ENCODE measurements around the gene SLC10A6.

SLC10A6 gene

DNA sequence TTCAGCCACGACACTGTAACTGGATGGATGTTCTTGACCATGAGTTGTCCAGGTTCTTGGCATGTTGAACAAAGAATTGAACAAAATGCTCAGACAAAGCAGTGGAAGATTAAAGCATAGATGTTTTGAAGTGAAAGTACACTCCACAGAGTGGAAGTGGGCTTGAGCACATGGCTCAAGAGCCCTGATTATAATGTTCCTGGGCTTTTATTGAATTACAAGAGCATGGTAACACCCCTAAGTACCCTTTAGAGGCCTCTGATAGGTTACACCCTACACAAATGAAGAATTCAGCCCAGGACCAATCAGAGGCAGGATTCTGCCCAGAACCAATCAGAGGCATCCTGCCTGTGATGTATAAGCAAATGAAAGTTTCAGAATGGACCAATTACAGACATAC, 33.5 kb downstream of the SLC10A6 start:
- TF ChIP-seq, protein P1, sequence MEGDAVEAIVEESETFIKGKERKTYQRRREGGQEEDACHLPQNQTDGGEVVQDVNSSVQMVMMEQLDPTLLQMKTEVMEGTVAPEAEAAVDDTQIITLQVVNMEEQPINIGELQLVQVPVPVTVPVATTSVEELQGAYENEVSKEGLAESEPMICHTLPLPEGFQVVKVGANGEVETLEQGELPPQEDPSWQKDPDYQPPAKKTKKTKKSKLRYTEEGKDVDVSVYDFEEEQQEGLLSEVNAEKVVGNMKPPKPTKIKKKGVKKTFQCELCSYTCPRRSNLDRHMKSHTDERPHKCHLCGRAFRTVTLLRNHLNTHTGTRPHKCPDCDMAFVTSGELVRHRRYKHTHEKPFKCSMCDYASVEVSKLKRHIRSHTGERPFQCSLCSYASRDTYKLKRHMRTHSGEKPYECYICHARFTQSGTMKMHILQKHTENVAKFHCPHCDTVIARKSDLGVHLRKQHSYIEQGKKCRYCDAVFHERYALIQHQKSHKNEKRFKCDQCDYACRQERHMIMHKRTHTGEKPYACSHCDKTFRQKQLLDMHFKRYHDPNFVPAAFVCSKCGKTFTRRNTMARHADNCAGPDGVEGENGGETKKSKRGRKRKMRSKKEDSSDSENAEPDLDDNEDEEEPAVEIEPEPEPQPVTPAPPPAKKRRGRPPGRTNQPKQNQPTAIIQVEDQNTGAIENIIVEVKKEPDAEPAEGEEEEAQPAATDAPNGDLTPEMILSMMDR (IDR thresholded peaks at IDR 0.05; ENCODE audit: low read depth, low read length): no peak
- in situ Hi-C loops (cut with HindIII; ENCODE audit: low sequenced_read_pairs): no loop called here
- no peak for DNase-seq (ENCODE audit: low read depth, low spot score)
- H3K4me3 ChIP-seq (ENCODE audit: low read depth, low read length): no peak overlapping the region

DNA sequence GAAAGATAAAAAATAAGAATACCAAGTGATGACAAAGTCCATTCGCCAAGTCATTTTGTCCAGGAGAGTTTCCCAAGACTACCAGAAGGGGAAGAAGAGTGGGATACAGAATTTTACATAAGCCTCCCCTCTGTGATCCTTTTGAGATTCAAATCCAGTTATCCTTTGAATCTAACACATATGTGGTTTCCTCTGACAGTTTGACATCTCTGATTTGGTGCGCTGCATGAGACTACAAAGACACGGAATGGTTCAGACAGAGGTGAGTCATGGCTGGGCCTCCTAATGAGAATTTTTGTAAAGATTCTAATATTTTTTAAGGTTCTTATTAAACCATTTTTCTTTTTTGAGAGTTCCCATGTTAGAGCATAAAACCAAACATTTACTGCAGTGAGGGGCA, 38.3 kb downstream of the SLC10A6 start:
- H3K4me3 ChIP-seq (ENCODE audit: low read depth, low read length): no peak overlapping the region
- DNase-seq (ENCODE audit: low read depth, low spot score): peak; percentile 14
- in situ Hi-C loops (cut with HindIII; ENCODE audit: low sequenced_read_pairs): no loop called here
- TF ChIP-seq, protein P1 (IDR thresholded peaks at IDR 0.05; ENCODE audit: low read depth, low read length): no peak

DNA sequence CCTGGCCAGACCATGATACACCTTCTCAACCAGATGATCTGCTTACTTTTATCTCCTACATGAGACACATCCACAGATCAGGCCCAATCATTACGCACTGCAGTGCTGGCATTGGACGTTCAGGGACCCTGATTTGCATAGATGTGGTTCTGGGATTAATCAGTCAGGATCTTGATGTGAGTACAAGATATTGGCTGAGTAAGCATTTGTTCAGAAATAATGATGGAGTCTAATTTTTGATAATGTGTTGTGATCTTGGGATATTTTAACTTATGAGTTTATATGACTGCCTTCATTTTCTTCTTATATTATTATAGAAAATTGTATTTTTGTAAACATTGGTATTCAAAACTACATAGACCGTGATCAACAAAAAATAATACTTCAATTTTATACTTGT, 39.4 kb downstream of the SLC10A6 start:
- no peak for DNase-seq (ENCODE audit: low read depth, low spot score)
- no peak overlapping the region for H3K4me3 ChIP-seq (ENCODE audit: low read depth, low read length)
- in situ Hi-C loops (cut with HindIII; ENCODE audit: low sequenced_read_pairs): no loop called here
- TF ChIP-seq, protein P1 (IDR thresholded peaks at IDR 0.05; ENCODE audit: low read depth, low read length): no peak

DNA sequence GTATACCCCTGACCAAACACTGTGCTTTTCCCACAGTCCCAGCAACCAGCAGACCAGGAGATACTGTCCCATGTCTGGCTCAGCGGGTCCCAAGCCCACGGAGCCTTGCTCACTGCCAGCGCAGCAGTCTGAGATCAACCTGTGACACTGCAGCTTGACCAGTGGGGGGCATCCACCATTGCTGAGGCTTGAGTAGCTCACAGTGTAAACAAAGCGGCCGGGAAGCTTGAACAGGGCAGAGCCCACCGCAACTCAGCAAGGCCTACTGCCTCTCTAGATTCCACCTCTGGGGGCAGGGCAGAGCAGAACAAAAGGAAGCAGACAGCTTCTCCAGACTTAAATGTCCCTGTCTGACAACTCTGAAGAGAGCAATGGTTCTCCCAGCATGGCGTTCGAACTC, 58.1 kb downstream of the SLC10A6 start:
- no peak for DNase-seq (ENCODE audit: low read depth, low spot score)
- in situ Hi-C loops (cut with HindIII; ENCODE audit: low sequenced_read_pairs): no loop called here
- TF ChIP-seq, protein P1 (IDR thresholded peaks at IDR 0.05; ENCODE audit: low read depth, low read length): no peak

GRCh38 chr4:86788826-86789225, 60.4 kb downstream of the SLC10A6 start:
- in situ Hi-C loops (cut with HindIII; ENCODE audit: low sequenced_read_pairs): no loop called here
- DNase-seq (ENCODE audit: low read depth, low spot score): no peak
- TF ChIP-seq, protein P1 (IDR thresholded peaks at IDR 0.05; ENCODE audit: low read depth, low read length): no peak
- no peak overlapping the region for H3K4me3 ChIP-seq (ENCODE audit: low read depth, low read length)

More for the DNA sequence above, 58.1 kb downstream of the SLC10A6 start:
- no peak overlapping the region for H3K4me3 ChIP-seq (ENCODE audit: low read depth, low read length)

- no peak for DNase-seq (ENCODE audit: low read depth, low spot score)
- H3K4me3 ChIP-seq (ENCODE audit: low read depth, low read length): no peak overlapping the region
- in situ Hi-C loops (cut with HindIII; ENCODE audit: low sequenced_read_pairs): no loop called here
- TF ChIP-seq, protein P1 (IDR thresholded peaks at IDR 0.05; ENCODE audit: low read depth, low read length): no peak
These were observed 71.0 kb downstream of the SLC10A6 start for GRCh38 chr4:86778175-86778574.

GRCh38 chr4:86775061-86775460, 74.1 kb downstream of the SLC10A6 start:
- no peak for DNase-seq (ENCODE audit: low read depth, low spot score)
- in situ Hi-C loops (cut with HindIII; ENCODE audit: low sequenced_read_pairs): no loop called here
- TF ChIP-seq, protein P1 (IDR thresholded peaks at IDR 0.05; ENCODE audit: low read depth, low read length): no peak

More at GRCh38 chr4:86775061-86775460, 74.1 kb downstream of the SLC10A6 start:
- H3K4me3 ChIP-seq (ENCODE audit: low read depth, low read length): no peak overlapping the region

Measured in astrocyte of the spinal cord (primary cell).